GM21529 (cell line): Measurements from ENCODE around the gene GAA.

ENCODE experiments used
- ATAC-seq: cut with Tn5 transposase; IDR thresholded peaks from one replicate; pipeline ENCODE4 v1.9.1; 2021; ENCODE audit not compliant: unreplicated experiment

GAA gene

DNA sequence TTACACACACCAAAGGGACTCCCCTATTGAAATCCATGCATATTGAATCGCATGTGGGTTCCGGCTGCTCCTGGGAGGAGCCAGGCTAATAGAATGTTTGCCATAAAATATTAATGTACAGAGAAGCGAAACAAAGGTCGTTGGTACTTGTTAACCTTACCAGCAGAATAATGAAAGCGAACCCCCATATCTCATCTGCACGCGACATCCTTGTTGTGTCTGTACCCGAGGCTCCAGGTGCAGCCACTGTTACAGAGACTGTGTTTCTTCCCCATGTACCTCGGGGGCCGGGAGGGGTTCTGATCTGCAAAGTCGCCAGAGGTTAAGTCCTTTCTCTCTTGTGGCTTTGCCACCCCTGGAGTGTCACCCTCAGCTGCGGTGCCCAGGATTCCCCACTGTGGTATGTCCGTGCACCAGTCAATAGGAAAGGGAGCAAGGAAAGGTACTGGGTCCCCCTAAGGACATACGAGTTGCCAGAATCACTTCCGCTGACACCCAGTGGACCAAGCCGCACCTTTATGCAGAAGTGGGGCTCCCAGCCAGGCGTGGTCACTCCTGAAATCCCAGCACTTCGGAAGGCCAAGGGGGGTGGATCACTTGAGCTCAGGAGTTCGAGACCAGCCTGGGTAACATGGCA lies 2.2 kb downstream of the GAA start:
- ATAC-seq, result no peak

- ATAC-seq, result no peak
Observed at GRCh38 chr17:80104321-80104955, 3.1 kb downstream of the GAA start.

DNA sequence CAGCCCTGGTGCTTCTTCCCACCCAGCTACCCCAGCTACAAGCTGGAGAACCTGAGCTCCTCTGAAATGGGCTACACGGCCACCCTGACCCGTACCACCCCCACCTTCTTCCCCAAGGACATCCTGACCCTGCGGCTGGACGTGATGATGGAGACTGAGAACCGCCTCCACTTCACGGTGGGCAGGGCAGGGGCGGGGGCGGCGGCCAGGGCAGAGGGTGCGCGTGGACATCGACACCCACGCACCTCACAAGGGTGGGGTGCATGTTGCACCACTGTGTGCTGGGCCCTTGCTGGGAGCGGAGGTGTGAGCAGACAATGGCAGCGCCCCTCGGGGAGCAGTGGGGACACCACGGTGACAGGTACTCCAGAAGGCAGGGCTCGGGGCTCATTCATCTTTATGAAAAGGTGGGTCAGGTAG lies 3.6 kb downstream of the GAA start:
- no peak for ATAC-seq

- no peak for ATAC-seq
Observed at GRCh38 chr17:80105762-80106161, 4.4 kb downstream of the GAA start.

GRCh38 chr17:80106176-80106575 lies 4.8 kb downstream of the GAA start:
- ATAC-seq, result no peak

DNA sequence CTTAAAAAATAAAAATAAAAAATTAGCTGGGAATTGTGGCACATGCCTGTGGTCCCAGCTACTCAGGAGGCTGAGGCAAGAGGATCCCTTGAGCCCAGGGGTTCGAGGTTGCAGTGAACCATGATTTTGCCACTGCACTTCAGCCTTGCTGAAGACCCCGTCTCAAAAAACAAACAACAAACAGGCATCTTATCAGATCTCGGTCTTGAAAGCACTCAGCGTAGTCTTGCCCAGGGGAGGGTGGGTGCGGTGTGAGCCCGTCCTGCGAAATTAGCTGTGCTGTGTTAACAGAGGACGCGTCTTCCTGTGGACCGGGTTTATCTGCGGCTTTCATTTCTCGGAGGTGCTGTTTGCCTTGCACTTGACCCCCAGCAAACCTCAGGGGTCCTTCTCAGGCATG lies 5.4 kb downstream of the GAA start:
- ATAC-seq, result no peak

DNA sequence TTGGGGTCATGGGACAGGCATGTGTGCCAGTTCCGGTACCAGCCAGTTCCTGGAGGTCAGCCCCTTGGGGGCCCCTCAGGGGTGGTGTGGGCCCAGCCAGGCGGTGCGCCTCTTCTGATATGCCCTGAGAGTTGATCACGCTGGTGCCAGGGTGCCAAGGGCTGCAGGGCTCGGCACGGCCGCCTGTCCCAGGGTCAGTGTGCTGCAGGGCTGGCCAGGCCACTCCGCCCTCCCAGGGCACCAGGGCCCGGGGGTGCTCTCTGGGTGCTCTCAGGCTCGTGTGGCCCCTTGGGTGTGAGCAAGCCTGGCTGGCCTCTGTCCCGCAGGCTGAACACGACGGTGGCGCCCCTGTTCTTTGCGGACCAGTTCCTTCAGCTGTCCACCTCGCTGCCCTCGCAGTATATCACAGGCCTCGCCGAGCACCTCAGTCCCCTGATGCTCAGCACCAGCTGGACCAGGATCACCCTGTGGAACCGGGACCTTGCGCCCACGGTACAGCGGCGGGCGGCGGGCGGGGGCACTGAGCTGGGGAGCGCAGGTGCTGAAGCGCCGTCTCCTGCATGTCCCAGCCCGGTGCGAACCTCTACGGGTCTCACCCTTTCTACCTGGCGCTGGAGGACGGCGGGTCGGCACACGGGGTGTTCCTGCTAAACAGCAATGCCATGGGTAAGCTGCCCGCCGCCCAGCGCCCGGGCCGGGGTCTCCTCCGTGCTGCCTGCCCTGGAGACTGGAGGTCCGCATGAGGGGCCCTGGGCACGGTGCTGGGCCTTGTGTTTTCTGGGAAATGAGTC lies 6.0 kb downstream of the GAA start:
- no peak for ATAC-seq

DNA sequence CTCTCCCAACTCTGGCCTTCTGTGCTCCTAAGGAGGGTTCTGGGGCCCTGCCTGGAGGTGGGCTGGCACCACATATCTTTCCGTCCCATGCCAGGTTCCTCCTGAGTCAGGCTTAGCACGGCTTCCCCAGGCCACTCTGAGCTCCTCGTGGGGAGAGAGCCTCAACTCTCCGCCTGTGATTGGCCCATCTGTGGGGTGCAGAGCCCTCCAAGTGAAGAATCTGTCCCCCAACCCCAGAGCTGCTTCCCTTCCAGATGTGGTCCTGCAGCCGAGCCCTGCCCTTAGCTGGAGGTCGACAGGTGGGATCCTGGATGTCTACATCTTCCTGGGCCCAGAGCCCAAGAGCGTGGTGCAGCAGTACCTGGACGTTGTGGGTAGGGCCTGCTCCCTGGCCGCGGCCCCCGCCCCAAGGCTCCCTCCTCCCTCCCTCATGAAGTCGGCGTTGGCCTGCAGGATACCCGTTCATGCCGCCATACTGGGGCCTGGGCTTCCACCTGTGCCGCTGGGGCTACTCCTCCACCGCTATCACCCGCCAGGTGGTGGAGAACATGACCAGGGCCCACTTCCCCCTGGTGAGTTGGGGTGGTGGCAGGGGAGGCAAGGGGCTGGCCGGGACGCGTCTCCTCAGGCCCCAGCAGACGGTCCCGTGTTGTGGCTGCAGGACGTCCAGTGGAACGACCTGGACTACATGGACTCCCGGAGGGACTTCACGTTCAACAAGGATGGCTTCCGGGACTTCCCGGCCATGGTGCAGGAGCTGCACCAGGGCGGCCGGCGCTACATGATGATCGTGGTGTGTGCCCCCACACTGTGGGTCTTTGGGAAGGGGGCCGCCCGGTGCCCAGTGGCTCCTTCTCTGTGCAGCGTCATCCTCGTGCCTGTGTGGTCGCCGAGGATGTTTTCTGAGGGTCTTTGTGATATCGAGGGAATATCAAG lies 6.9 kb downstream of the GAA start:
- ATAC-seq, result no peak

- ATAC-seq, result no peak
Observed at GRCh38 chr17:80109066-80109660, 7.8 kb downstream of the GAA start.

DNA sequence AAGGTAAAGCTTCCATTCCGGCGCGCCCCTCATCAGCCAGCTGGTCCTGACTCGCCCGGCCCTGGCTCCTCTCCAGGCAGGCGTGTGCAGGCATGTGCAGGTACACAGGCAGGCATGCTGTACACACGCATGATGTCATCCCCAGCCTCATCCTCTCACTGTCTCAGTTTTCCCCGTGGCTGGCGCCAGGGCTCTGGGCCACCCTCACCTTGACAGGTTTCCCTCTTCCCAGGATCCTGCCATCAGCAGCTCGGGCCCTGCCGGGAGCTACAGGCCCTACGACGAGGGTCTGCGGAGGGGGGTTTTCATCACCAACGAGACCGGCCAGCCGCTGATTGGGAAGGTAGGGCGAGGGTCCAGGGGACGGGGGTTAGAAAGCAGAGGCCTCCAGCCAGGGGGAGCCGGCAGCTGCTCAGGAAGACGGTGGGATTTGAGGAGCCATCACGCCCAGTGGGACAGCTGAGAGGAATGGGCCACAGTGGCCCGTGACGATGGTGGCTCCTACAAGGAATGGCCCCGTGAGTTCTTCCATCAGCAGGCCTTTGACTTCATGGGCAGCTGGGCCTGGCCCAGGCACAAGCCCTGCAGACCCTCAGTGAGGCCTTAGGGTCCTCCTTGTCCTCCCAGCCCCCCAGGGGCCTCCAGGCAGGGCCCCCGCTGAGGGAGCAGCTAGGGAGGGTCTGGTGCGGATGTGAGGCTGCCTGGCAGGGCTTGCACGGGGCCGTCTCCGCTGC lies 8.5 kb downstream of the GAA start:
- ATAC-seq, result no peak

- no peak for ATAC-seq
Observed at GRCh38 chr17:80110447-80110812, 9.0 kb downstream of the GAA start.

- ATAC-seq, result no peak
Observed at GRCh38 chr17:80110927-80111701, 9.7 kb downstream of the GAA start.

DNA sequence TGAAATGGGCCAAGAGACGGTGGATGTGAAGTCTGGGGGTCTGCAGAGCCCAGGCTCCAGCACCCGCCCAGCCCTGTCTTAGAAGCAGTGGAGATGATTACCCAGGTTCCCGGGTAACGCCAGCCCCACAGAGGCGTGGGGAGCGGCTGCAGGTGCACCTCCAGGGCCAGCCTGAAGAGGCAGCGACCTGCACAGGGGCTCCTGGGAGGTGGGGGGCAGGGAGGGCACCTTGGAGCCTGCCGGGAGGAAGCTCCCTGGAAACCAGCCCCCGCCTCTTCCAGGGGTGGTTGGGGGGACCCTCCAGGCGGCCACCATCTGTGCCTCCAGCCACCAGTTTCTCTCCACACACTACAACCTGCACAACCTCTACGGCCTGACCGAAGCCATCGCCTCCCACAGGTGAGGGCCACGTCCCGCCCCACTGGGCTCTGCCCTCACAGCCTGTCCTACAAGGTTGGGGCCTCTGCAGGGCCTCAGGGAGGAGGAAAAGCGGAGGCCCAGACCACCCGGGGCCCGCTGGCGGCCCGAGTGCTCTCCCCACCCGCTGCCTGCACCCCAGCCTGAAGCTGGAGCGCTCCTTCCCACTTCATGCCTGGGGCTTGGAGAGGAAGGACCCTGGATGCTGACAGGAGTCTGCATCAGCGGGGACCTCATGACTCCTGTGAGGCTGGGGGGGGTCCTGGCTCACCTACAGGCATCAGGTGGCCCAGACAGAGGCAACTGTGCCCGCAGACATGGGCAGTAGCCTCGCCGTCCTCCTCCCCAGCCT lies 10.5 kb downstream of the GAA start:
- ATAC-seq, result no peak

- no peak for ATAC-seq
Observed at GRCh38 chr17:80112471-80113032, 11.2 kb downstream of the GAA start.

- ATAC-seq, result no peak
Observed at GRCh38 chr17:80113033-80113484, 11.7 kb downstream of the GAA start.

DNA sequence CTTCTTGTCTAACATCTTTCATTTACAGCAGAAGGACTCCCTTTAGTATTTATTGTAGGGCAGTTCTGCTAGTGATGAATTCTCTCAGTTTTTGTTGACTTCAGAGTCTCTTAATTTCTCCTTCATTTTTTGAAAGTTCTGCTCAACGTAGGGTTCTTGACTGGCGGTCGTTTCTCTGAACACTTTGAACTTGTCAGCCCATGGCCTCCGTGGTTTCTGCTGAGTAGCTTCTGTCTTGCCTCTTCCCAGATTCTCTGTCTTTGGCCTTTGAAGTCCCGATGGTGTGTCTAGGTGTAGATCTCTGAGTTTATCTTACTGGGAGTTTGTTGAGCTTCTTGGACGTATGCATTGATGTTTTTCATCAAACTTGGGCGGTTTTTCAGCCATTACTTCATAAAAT lies 13.4 kb downstream of the GAA start:
- ATAC-seq, result no peak

DNA sequence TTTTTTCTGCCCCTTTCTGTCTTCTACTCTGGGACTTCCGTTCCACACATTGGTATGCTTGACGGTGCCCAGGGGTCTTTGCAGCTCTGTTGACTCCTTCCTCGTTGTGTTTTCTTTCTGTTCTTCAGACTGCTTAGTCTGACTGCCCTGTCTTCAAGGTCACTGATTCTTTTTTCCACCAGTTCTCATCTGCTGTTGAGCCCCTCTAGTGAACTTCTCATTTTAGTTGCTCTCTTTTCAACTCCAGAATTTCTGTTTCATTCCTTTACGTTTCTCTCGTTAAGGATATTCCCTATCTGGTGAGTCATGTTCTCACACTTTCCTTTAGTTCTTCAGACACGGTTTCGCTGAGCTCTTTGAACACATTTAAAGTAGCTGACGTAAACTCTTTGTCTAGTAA lies 13.8 kb downstream of the GAA start:
- ATAC-seq, result no peak

- no peak for ATAC-seq
Observed at GRCh38 chr17:80116276-80116920, 15.0 kb downstream of the GAA start.
